Keratinocyte (primary cell): ENCODE results near the gene THRB. TPM values are rescaled to one million over a fixed set of nuclear protein-coding genes. Genes with fewer than 3 reads are reported as not detected.

Source experiments
- DNase-seq: peaks from one replicate; pipeline ENCODE4 v3.0.0-alpha.2; 2011; ENCODE audit warnings: low read depth, missing footprints, low spot score
- FAIRE-seq: peaks from 2 replicates; lab custom pipeline; 2011; peaks lifted over from hg19 to GRCh38; lab: Jason Lieb, UNC
- H2AFZ ChIP-seq: 2 replicates; pipeline ENCODE4 v1.6.0; 2012; ENCODE audit warnings: low read length, control low read depth, inconsistent platforms; ENCODE audit not compliant: control insufficient read depth
- H3K27ac ChIP-seq: 2 replicates; pipeline ENCODE4 v1.5.1; 2011; ENCODE audit warnings: low read length; ENCODE audit not compliant: control insufficient read depth, insufficient read depth
- H3K27me3 ChIP-seq: 3 replicates; pipeline ENCODE4 v1.6.0; 2011; ENCODE audit warnings: low read length; ENCODE audit not compliant: control insufficient read depth, insufficient read depth; ENCODE audit errors: extremely low read depth
- H3K36me3 ChIP-seq, 2 experiments: 2 replicates in 1 of 2; 3 replicates in 1 of 2; pipeline ENCODE4 v1.5.1; 2011; ENCODE audit warnings: low read length in 2 of 2, mild to moderate bottlenecking in 1 of 2; ENCODE audit not compliant: control insufficient read depth in 2 of 2, insufficient read depth in 2 of 2; ENCODE audit errors: extremely low read depth in 1 of 2
- H3K4me1 ChIP-seq: 3 replicates; pipeline ENCODE4 v1.5.1; 2011; ENCODE audit warnings: low read length; ENCODE audit not compliant: control insufficient read depth, insufficient read depth; ENCODE audit errors: extremely low read depth
- H3K4me2 ChIP-seq: 3 replicates; pipeline ENCODE4 v1.6.0; 2011; ENCODE audit warnings: low read depth, low read length; ENCODE audit not compliant: control insufficient read depth, insufficient read depth; ENCODE audit errors: extremely low read depth
- H3K4me3 ChIP-seq, 3 experiments: fragments of 200-600 bp in 1 of 3; sonication (generic) in 1 of 3; 2 replicates in 2 of 3; 3 replicates in 1 of 3; pipeline ENCODE4 v1.5.1; 2011 to 2016; ENCODE audit warnings: low read length in 3 of 3, mild to moderate bottlenecking in 3 of 3, control low read depth in 2 of 3, inconsistent platforms in 1 of 3, low read depth in 1 of 3, mixed read lengths in 1 of 3, mixed run types in 1 of 3, moderate library complexity in 1 of 3; ENCODE audit not compliant: control insufficient read depth in 2 of 3, insufficient read depth in 2 of 3; ENCODE audit errors: extremely low read depth in 1 of 3
- H3K79me2 ChIP-seq: 2 replicates; pipeline ENCODE4 v1.6.0; 2012; ENCODE audit warnings: low read length; ENCODE audit not compliant: control insufficient read depth, insufficient read depth
- H3K9ac ChIP-seq: 3 replicates; pipeline ENCODE4 v1.6.0; 2011; ENCODE audit warnings: low read length; ENCODE audit not compliant: control insufficient read depth, insufficient read depth; ENCODE audit errors: extremely low read depth
- H3K9me1 ChIP-seq: 3 replicates; pipeline ENCODE4 v1.6.0; 2011; ENCODE audit warnings: low read length; ENCODE audit not compliant: control insufficient read depth, insufficient read depth; ENCODE audit errors: extremely low read depth
- H3K9me3 ChIP-seq: 2 replicates; pipeline ENCODE4 v1.5.1; 2012; ENCODE audit warnings: low read depth, low read length; ENCODE audit not compliant: control insufficient read depth
- H4K20me1 ChIP-seq: 3 replicates; pipeline ENCODE4 v1.6.0; 2011; ENCODE audit warnings: low read length; ENCODE audit not compliant: control insufficient read depth, insufficient read depth; ENCODE audit errors: extremely low read depth
- EZH2 ChIP-seq: IDR thresholded peaks from one replicate; pipeline ENCODE4 v1.6.1; 2012; ENCODE audit warnings: inconsistent platforms, mild to moderate bottlenecking, low read length, moderate library complexity
- dilution Hi-C: fragments of 300-500 bp; cut with MboI; formaldehyde crosslinking; loops from one replicate; pipeline ENCODE4 v1.7.0; 2020; ENCODE audit warnings: low sequenced_read_pairs; ENCODE audit not compliant: extremely low pct_ligation_motif_present
- polyA plus RNA-seq, 5 experiments: library from polyadenylated mRNA; depleted of rRNA in 3 of 5; stranded (reverse) in 3 of 5; stranded (forward) in 1 of 5; unstranded in 1 of 5; fragments of >200 nt; gene quantifications; 1 replicate in 1 of 5; 2 replicates in 3 of 5; 3 replicates in 1 of 5; pipeline versions ENCODE4 v1.2.1 to v1.2.3, GENCODE V29; 2011 to 2012; ENCODE audit warnings: missing spikeins in 2 of 5, low read depth in 1 of 5, low replicate concordance in 1 of 5
- TF ChIP-seq, protein P1 (sequence below), 3 experiments: IDR thresholded peaks in 1 of 3; conservative IDR thresholded peaks in 1 of 3; optimal IDR thresholded peaks in 1 of 3; 2 replicates in 2 of 3; 3 replicates in 1 of 3; pipeline versions ENCODE3 to v1.5.1; 2011; ENCODE audit warnings: low read length in 3 of 3, mild to moderate bottlenecking in 3 of 3, moderate library complexity in 2 of 3, control low read depth in 1 of 3, inconsistent platforms in 1 of 3; ENCODE audit not compliant: insufficient read depth in 2 of 3; ENCODE audit errors: extremely low read depth in 1 of 3

Gene THRB
- polyA plus RNA-seq, 1 donor (not counting 4 experiments of a cell fraction or from before 2014, with no cell fraction given), result 2.6 TPM

DNA sequence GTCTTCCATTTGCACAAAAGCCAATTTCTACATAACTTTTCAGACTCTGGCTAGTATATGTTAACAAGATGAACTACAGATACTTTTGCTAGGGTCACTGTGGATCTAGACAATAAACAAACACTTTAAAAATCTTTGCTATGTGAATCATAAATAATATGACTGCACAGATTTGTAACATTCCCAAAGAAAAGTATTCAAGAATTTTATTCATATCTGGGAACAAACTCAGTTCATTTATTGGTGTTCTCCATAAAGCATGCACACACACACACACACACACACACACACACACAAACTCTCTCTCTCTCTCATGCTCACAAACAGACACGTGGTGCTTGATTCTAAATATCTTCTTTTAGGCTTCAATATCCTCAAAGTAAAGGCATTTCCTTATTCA is 18.8 kb upstream of the THRB start:
- no peak overlapping the region for H3K4me2 ChIP-seq
- no peaks in the 10 kb centered on the region for H3K27me3 ChIP-seq
- H3K4me3 ChIP-seq, result no peak overlapping the region
- no peaks in the 10 kb centered on the region for H3K79me2 ChIP-seq
- DNase-seq, result no peak
- H3K9ac ChIP-seq, result no peak overlapping the region
- no peaks in the 10 kb centered on the region for H4K20me1 ChIP-seq
- TF ChIP-seq EZH2, result no peak
- TF ChIP-seq, protein P1, sequence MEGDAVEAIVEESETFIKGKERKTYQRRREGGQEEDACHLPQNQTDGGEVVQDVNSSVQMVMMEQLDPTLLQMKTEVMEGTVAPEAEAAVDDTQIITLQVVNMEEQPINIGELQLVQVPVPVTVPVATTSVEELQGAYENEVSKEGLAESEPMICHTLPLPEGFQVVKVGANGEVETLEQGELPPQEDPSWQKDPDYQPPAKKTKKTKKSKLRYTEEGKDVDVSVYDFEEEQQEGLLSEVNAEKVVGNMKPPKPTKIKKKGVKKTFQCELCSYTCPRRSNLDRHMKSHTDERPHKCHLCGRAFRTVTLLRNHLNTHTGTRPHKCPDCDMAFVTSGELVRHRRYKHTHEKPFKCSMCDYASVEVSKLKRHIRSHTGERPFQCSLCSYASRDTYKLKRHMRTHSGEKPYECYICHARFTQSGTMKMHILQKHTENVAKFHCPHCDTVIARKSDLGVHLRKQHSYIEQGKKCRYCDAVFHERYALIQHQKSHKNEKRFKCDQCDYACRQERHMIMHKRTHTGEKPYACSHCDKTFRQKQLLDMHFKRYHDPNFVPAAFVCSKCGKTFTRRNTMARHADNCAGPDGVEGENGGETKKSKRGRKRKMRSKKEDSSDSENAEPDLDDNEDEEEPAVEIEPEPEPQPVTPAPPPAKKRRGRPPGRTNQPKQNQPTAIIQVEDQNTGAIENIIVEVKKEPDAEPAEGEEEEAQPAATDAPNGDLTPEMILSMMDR (optimal IDR thresholded peaks at IDR 0.05 in 1 of 3, IDR thresholded peaks at IDR 0.05 in 1 of 3, conservative IDR thresholded peaks at IDR 0.05 in 1 of 3; ENCODE audit: extremely low read depth in 1 of 3, insufficient read depth in 2 of 3, low read length in 3 of 3), result no peak
- no peaks in the 10 kb centered on the region for H3K9me3 ChIP-seq
- no peak overlapping the region for H2AFZ ChIP-seq
- dilution Hi-C loops, result no loop called here
- no peaks in the 10 kb centered on the region for H3K9me1 ChIP-seq
- no peak for FAIRE-seq
- H3K4me1 ChIP-seq, result peaks cover 13% of the 10 kb centered on the region
- H3K36me3 ChIP-seq, result no peaks in the 10 kb centered on the region
- H3K27ac ChIP-seq, result no peak overlapping the region

- Histone ChIP-seq H3K27ac (no peak overlapping the region), H3K27me3 (no peaks in the 10 kb centered on the region), H2AFZ (no peak overlapping the region), H3K9ac (no peak overlapping the region), H3K79me2 (no peaks in the 10 kb centered on the region), H3K9me3 (no peaks in the 10 kb centered on the region), H3K9me1 (no peaks in the 10 kb centered on the region), H4K20me1 (no peaks in the 10 kb centered on the region), H3K4me3 (no peak overlapping the region), H3K4me2 (no peak overlapping the region), H3K36me3 (no peaks in the 10 kb centered on the region), H3K4me1 (peaks cover 14% of the 10 kb centered on the region)
- FAIRE-seq (no peak), DNase-seq (no peak)
- TF ChIP-seq, protein P1 (optimal IDR thresholded peaks at IDR 0.05 in 1 of 3, IDR thresholded peaks at IDR 0.05 in 1 of 3, conservative IDR thresholded peaks at IDR 0.05 in 1 of 3; ENCODE audit: extremely low read depth in 1 of 3, insufficient read depth in 2 of 3, low read length in 3 of 3), result no peak
- no peak for TF ChIP-seq EZH2
- dilution Hi-C loops, result no loop called here
These were observed 18.0 kb upstream of the THRB start for GRCh38 chr3:24512564-24513197.
